ENCODE results near the gene C9orf43. TPM values are rescaled to one million over a fixed set of nuclear protein-coding genes. Genes with fewer than 3 reads are reported as not detected.
A peak's percentile ranks its signal among the peaks of the same experiment; 100 is the strongest.

C9orf43 gene
- total and polyA plus RNA-seq, 9 of the 15 experiments (the other 6 are each of a cell fraction or from before 2014, with no cell fraction given) = 0.21 to 0.58 (median 0.33) TPM

GRCh38 chr9:113410207-113410864 lies at the start of gene C9orf43, which contains the start of gene POLE3 (continued):
- TF ChIP-seq MGA (IDR thresholded peaks at IDR 0.05) (peak; percentile 89), ZFPM2 (CRISPR knock-in tag; IDR thresholded peaks at IDR 0.05) (no peak), MEIS2 (IDR thresholded peaks at IDR 0.05; ENCODE audit: partially characterized antibody) (peak; percentile 33), ZBTB9 (CRISPR knock-in tag; IDR thresholded peaks at IDR 0.05) (no peak), PHF21A (IDR thresholded peaks at IDR 0.05; ENCODE audit: borderline replicate concordance, low read depth) (0 out of 2 replicates have a peak, but pooled peaks have one; percentile 59), TCF7 (IDR thresholded peaks at IDR 0.05; ENCODE audit: borderline replicate concordance) (no peak), GATAD2B (IDR thresholded peaks at IDR 0.05; ENCODE audit: borderline replicate concordance) (peak; percentile 32; the same call in 1 of the 2 replicates), ZNF668 (CRISPR knock-in tag; IDR thresholded peaks at IDR 0.05) (no peak), CBFA2T2 (conservative IDR thresholded peaks at IDR 0.05) (peak; percentile 58), SNRNP70 (optimal IDR thresholded peaks at IDR 0.05; ENCODE audit: low read depth, low read length) (no peak), SRSF1 (IDR thresholded peaks at IDR 0.05; ENCODE audit: low read depth, low read length) (no peak), SREBF2 (CRISPR knock-in tag; IDR thresholded peaks at IDR 0.05) (peak; percentile 9; the same call in 1 of the 2 replicates), ZNF395 (CRISPR knock-in tag; IDR thresholded peaks at IDR 0.05) (peak; percentile 16; the same call in 1 of the 2 replicates), SIRT6 (IDR thresholded peaks at IDR 0.05; ENCODE audit: low read depth, low read length) (no peak)
